ENCODE results near the gene PKMYT1.

Gene PKMYT1

GRCh38 chr16:3019594-3020246 lies 39.5 kb upstream of the PKMYT1 start:
- ChIA-PET POLR2A (interaction anchor here (0.6 to 1.2 kb wide), 2 partner anchors 29 to 74 kb away, joined by 3 read pairs; no protein-coding TSS in a partner anchor), CTCF (interaction anchor here (1.1 to 15.9 kb wide), 7 partner anchors 8 to 93 kb away, joined by 3 to 231 read pairs (median 4); no protein-coding TSS in a partner anchor)
- no peak for TF ChIP-seq CTCF (IDR thresholded peaks at IDR 0.05; ENCODE audit: control extremely low read depth, extremely low read depth, low read depth, missing control alignments)
- DNase-seq (ENCODE audit: extremely low spot score) = no peak

- DNase-seq (ENCODE audit: extremely low spot score) = no peak
- POLR2A ChIA-PET = no interaction called here
- CTCF ChIA-PET = interaction anchor here (1.1 to 15.9 kb wide), 5 partner anchors 10 to 112 kb away, joined by 3 to 231 read pairs (median 16); no protein-coding TSS in a partner anchor
- TF ChIP-seq CTCF (IDR thresholded peaks at IDR 0.05; ENCODE audit: control extremely low read depth, extremely low read depth, low read depth, missing control alignments) = peak; percentile 21
Observed at GRCh38 chr16:3017794-3018506, 37.7 kb upstream of the PKMYT1 start, which contains the start of gene CLDN6. TSS of gene CLDN6 (minus strand) at chr16:3018183. CDS start at chr16:3016021, 2,162 bp downstream.

GRCh38 chr16:3017344-3017743 lies 37.1 kb upstream of the PKMYT1 start:
- no peak for TF ChIP-seq CTCF (IDR thresholded peaks at IDR 0.05; ENCODE audit: control extremely low read depth, extremely low read depth, low read depth, missing control alignments)
- DNase-seq (ENCODE audit: extremely low spot score) = no peak
- ChIA-PET POLR2A (no interaction called here), CTCF (interaction anchor here (1.1 to 3.3 kb wide), 2 partner anchors 11 to 14 kb away, joined by 3 to 16 read pairs; no protein-coding TSS in a partner anchor)

- no peak for TF ChIP-seq CTCF (IDR thresholded peaks at IDR 0.05; ENCODE audit: control extremely low read depth, extremely low read depth, low read depth, missing control alignments)
- ChIA-PET POLR2A (no interaction called here), CTCF (no interaction called here)
- no peak for DNase-seq (ENCODE audit: extremely low spot score)
Observed at GRCh38 chr16:3015865-3016521, 35.7 kb upstream of the PKMYT1 start.

GRCh38 chr16:3014971-3015370 lies 34.7 kb upstream of the PKMYT1 start:
- CTCF ChIA-PET = interaction anchor here (1.1 to 1.4 kb wide), 2 partner anchors 13 kb away, joined by 3 to 4 read pairs; no protein-coding TSS in a partner anchor
- DNase-seq (ENCODE audit: extremely low spot score) = no peak
- no peak for TF ChIP-seq CTCF (IDR thresholded peaks at IDR 0.05; ENCODE audit: control extremely low read depth, extremely low read depth, low read depth, missing control alignments)
- POLR2A ChIA-PET = no interaction called here

GRCh38 chr16:3013998-3014690 lies 33.9 kb upstream of the PKMYT1 start:
- CTCF ChIA-PET = interaction anchor here (1.1 to 1.4 kb wide), 2 partner anchors 12 to 14 kb away, joined by 3 to 4 read pairs; no protein-coding TSS in a partner anchor
- DNase-seq (ENCODE audit: extremely low spot score) = no peak
- no peak for TF ChIP-seq CTCF (IDR thresholded peaks at IDR 0.05; ENCODE audit: control extremely low read depth, extremely low read depth, low read depth, missing control alignments)
- POLR2A ChIA-PET = no interaction called here
